ENCODE measurements around the gene SP8. TPM values are rescaled to one million over a fixed set of nuclear protein-coding genes. Genes with fewer than 3 reads are reported as not detected.

SP8 gene
- polyA plus RNA-seq, 1 of the 3 experiments (the other 2 are of a cell fraction): not detected

- no peaks in the 10 kb centered on the region for H3K79me2 ChIP-seq (ENCODE audit: insufficient read depth)
- H3K9ac ChIP-seq: no peak overlapping the region
- no peaks in the 10 kb centered on the region for H3K9me3 ChIP-seq
- H3K4me1 ChIP-seq (ENCODE audit: control insufficient read depth in 1 of 2, insufficient read depth in 2 of 2, low read depth in 1 of 2, low read length in 1 of 2): no peaks in the 10 kb centered on the region; a peak in 1 of 4 replicates
- no peak for DNase-seq
- H2AFZ ChIP-seq (ENCODE audit: low read depth): no peak overlapping the region
- H3K27me3 ChIP-seq (ENCODE audit: insufficient read depth): peaks cover 90% of the 10 kb centered on the region
- ChIA-PET POLR2A (no interaction called here), CTCF (interaction anchor here (1.1 to 7.5 kb wide), 7 partner anchors 10 to 989 kb away, joined by 3 to 68 read pairs (median 5); no protein-coding TSS in a partner anchor)
- TF ChIP-seq FOSL2 (IDR thresholded peaks at IDR 0.05; ENCODE audit: borderline replicate concordance, low read depth): no peak
- no peak for TF ChIP-seq TAF1 (IDR thresholded peaks at IDR 0.05; ENCODE audit: borderline replicate concordance, low read depth, low read length)
- no peak for TF ChIP-seq ELF1 (IDR thresholded peaks at IDR 0.05)
- no peak for TF ChIP-seq JUND (IDR thresholded peaks at IDR 0.05)
- TF ChIP-seq FOXJ3 (CRISPR knock-in tag; IDR thresholded peaks at IDR 0.05): no peak
- no peak for TF ChIP-seq GATA2 (CRISPR knock-in tag; IDR thresholded peaks at IDR 0.05)
- no peak for TF ChIP-seq PBX3 (IDR thresholded peaks at IDR 0.05)
- TF ChIP-seq RFX5 (IDR thresholded peaks at IDR 0.05; ENCODE audit: low read length): no peak
- TF ChIP-seq MAX (IDR thresholded peaks at IDR 0.05; ENCODE audit: low read depth): no peak
- no peak for TF ChIP-seq SMC3 (IDR thresholded peaks at IDR 0.05; ENCODE audit: low read depth, low read length)
- no peak for TF ChIP-seq MEF2A (IDR thresholded peaks at IDR 0.05; ENCODE audit: borderline replicate concordance, low read depth)
- no peak for TF ChIP-seq NRF1 (IDR thresholded peaks at IDR 0.05; ENCODE audit: low read depth, low read length)
- no peak for TF ChIP-seq USF2 (IDR thresholded peaks at IDR 0.05; ENCODE audit: borderline replicate concordance, low read depth, low read length)
- no peak for TF ChIP-seq RAD21 (IDR thresholded peaks at IDR 0.05; ENCODE audit: low read length)
- no peak overlapping the region for H3K27ac ChIP-seq (ENCODE audit: low read depth in 2 of 2, low read length in 1 of 2)
- WGBS (ENCODE audit: low lambda C conversion rate): 24% methylated on average over 16 of the region's 16 CpGs
- H3K4me3 ChIP-seq (ENCODE audit: low read depth in 2 of 2, low read length in 1 of 2): no peak overlapping the region
- H4K20me1 ChIP-seq (ENCODE audit: insufficient read depth): no peaks in the 10 kb centered on the region
- H3K9me2 ChIP-seq: no peaks in the 10 kb centered on the region
- no peak overlapping the region for H3K4me2 ChIP-seq
- no peaks in the 10 kb centered on the region for H3K36me3 ChIP-seq (replicated peaks in 1 of 2; ENCODE audit: control insufficient read depth in 1 of 2, insufficient read depth in 2 of 2, low read length in 1 of 2)
- H3F3A ChIP-seq (replicated peaks; ENCODE audit: insufficient read depth): no peaks in the 10 kb centered on the region
Observed at GRCh38 chr7:20779041-20779440, 7.6 kb downstream of the SP8 start.

- H3K9me3 ChIP-seq: no peaks in the 10 kb centered on the region
- no peak overlapping the region for H3K9ac ChIP-seq
- WGBS (ENCODE audit: low lambda C conversion rate): 8% methylated on average over 35 of the region's 63 CpGs
- H3K36me3 ChIP-seq (replicated peaks in 1 of 2; ENCODE audit: control insufficient read depth in 1 of 2, insufficient read depth in 2 of 2, low read length in 1 of 2): no peaks in the 10 kb centered on the region
- H3K4me3 ChIP-seq (ENCODE audit: low read depth in 2 of 2, low read length in 1 of 2): peak overlapping the region; percentile 24 to 43; a peak in 3 of 4 replicates
- peaks cover 82% of the 10 kb centered on the region for H3K27me3 ChIP-seq (ENCODE audit: insufficient read depth)
- H3K4me2 ChIP-seq: peak overlapping the region; percentile 76
- H3K79me2 ChIP-seq (ENCODE audit: insufficient read depth): no peaks in the 10 kb centered on the region
- no peaks in the 10 kb centered on the region for H4K20me1 ChIP-seq (ENCODE audit: insufficient read depth)
- ChIA-PET POLR2A (no interaction called here), CTCF (interaction anchor here (0.6 to 7.5 kb wide), 12 partner anchors 8 to 990 kb away, joined by 3 to 68 read pairs (median 4); partner anchors contain the start of gene SP8)
- H3K27ac ChIP-seq (ENCODE audit: low read depth in 2 of 2, low read length in 1 of 2): no peak overlapping the region
- no peaks in the 10 kb centered on the region for H3F3A ChIP-seq (replicated peaks; ENCODE audit: insufficient read depth)
- peak overlapping the region; percentile 29; the same call in 1 of the 2 replicates for H2AFZ ChIP-seq (ENCODE audit: low read depth)
- TF ChIP-seq EP300 (IDR thresholded peaks at IDR 0.05; ENCODE audit: borderline replicate concordance in 1 of 2, low read depth in 1 of 2, low read length in 1 of 2) (no peak), RAD21 (IDR thresholded peaks at IDR 0.05; ENCODE audit: low read length) (peak; percentile 72), FOSL2 (IDR thresholded peaks at IDR 0.05; ENCODE audit: borderline replicate concordance, low read depth) (no peak), SIN3A (IDR thresholded peaks at IDR 0.05; ENCODE audit: borderline replicate concordance, low read depth, low read length) (no peak), TCF12 (IDR thresholded peaks at IDR 0.05) (no peak), GATA2 (CRISPR knock-in tag; IDR thresholded peaks at IDR 0.05) (no peak), USF1 (IDR thresholded peaks at IDR 0.05; ENCODE audit: borderline replicate concordance, low read depth) (no peak), CTCF (IDR thresholded peaks at IDR 0.05) (peak; percentile 76), SMC3 (IDR thresholded peaks at IDR 0.05; ENCODE audit: low read depth, low read length) (peak; percentile 60)
- DNase-seq: peak; percentile 88
- H3K4me1 ChIP-seq (ENCODE audit: control insufficient read depth in 1 of 2, insufficient read depth in 2 of 2, low read depth in 1 of 2, low read length in 1 of 2): no peaks in the 10 kb centered on the region; a peak in 1 of 4 replicates
- no peaks in the 10 kb centered on the region for H3K9me2 ChIP-seq
Observed at GRCh38 chr7:20778063-20778721, 8.5 kb downstream of the SP8 start.
